GM23338 (cell line): Measurements from ENCODE around the gene BMP8A. TPM values are rescaled to one million over a fixed set of nuclear protein-coding genes. Genes with fewer than 3 reads are reported as not detected.

Source experiments
- ATAC-seq: fragments of 200-7000 bp; cut with Tn5 transposase; 3 replicates; pipeline ENCODE4 v1.9.1; 2020
- DNase-seq: peaks from one replicate; pipeline ENCODE4 v3.0.0-alpha.2; 2015; ENCODE audit warnings: low spot score
- H2AFZ ChIP-seq: fragments of 200-600 bp; sonication (generic); 2 replicates; pipeline ENCODE4 v1.8.0; 2016; ENCODE audit warnings: antibody characterized with exemption, mild to moderate bottlenecking, moderate library complexity
- H3F3A ChIP-seq: fragments of 200-600 bp; sonication (generic); replicated peaks from 2 replicates; pipeline ENCODE4 v1.8.0; 2017; ENCODE audit warnings: antibody characterized with exemption, mixed run types, low read depth
- H3K27ac ChIP-seq: fragments of 200-600 bp; sonication (generic); 2 replicates; pipeline ENCODE4 v1.6.1; 2016; ENCODE audit warnings: low read depth
- H3K27me3 ChIP-seq: fragments of 200-600 bp; sonication (generic); 2 replicates; pipeline ENCODE4 v1.8.0; 2016; ENCODE audit warnings: mild to moderate bottlenecking, mixed run types, moderate library complexity; ENCODE audit not compliant: insufficient read depth
- H3K36me3 ChIP-seq: fragments of 200-600 bp; sonication (generic); 2 replicates; pipeline ENCODE4 v1.8.0; 2016; ENCODE audit warnings: mild to moderate bottlenecking; ENCODE audit not compliant: insufficient read depth
- H3K4me1 ChIP-seq: fragments of 200-600 bp; sonication (generic); 2 replicates; pipeline ENCODE4 v1.8.0; 2016; ENCODE audit warnings: mild to moderate bottlenecking, moderate library complexity; ENCODE audit not compliant: insufficient read depth
- H3K4me2 ChIP-seq: fragments of 200-600 bp; sonication (generic); 2 replicates; pipeline ENCODE4 v1.7.1; 2017; ENCODE audit warnings: mixed run types
- H3K4me3 ChIP-seq: fragments of 200-600 bp; sonication (generic); 2 replicates; pipeline ENCODE4 v1.6.1; 2016; ENCODE audit warnings: mixed run types
- H3K79me2 ChIP-seq: fragments of 200-600 bp; sonication (generic); replicated peaks from 2 replicates; pipeline ENCODE4 v1.8.0; 2017; ENCODE audit warnings: mild to moderate bottlenecking; ENCODE audit not compliant: insufficient read depth
- H3K9me2 ChIP-seq: fragments of 200-600 bp; sonication (generic); 2 replicates; pipeline ENCODE4 v1.8.0; 2017; ENCODE audit not compliant: insufficient read depth
- H4K20me1 ChIP-seq: fragments of 200-600 bp; sonication (generic); replicated peaks from 2 replicates; pipeline ENCODE4 v1.8.0; 2017; ENCODE audit warnings: mild to moderate bottlenecking; ENCODE audit not compliant: insufficient read depth
- H3K27ac Mint-ChIP-seq: 2 replicates; pipeline ENCODE4 v1.8.0; 2020; ENCODE audit warnings: inconsistent platforms, mild to moderate bottlenecking, moderate library complexity, mixed read lengths
- H3K27me3 Mint-ChIP-seq: 3 replicates; pipeline ENCODE4 v1.8.0; 2022; ENCODE audit warnings: low read depth, mild to moderate bottlenecking, moderate library complexity, mixed read lengths, inconsistent platforms; ENCODE audit not compliant: insufficient read depth, poor library complexity
- H3K36me3 Mint-ChIP-seq: 3 replicates; pipeline ENCODE4 v1.8.0; 2021; ENCODE audit warnings: low read depth, mild to moderate bottlenecking, inconsistent platforms, moderate library complexity, mixed read lengths
- H3K4me1 Mint-ChIP-seq: 3 replicates; pipeline ENCODE4 v1.8.0; 2020; ENCODE audit warnings: mild to moderate bottlenecking, inconsistent platforms, mixed read lengths
- H3K4me3 Mint-ChIP-seq: 3 replicates; pipeline ENCODE4 v1.8.0; 2021; ENCODE audit warnings: moderate library complexity, mild to moderate bottlenecking, inconsistent platforms, mixed read lengths
- H3K9me3 Mint-ChIP-seq: 3 replicates; pipeline ENCODE4 v1.8.0; 2020; ENCODE audit warnings: moderate library complexity, mild to moderate bottlenecking, inconsistent platforms, mixed read lengths
- CREB1 ChIP-seq: fragments of 250-450 bp; sonication (Bioruptor Pico); IDR thresholded peaks from 2 replicates; pipeline ENCODE4 v1.5.0; 2020; ENCODE audit warnings: low read depth, mild to moderate bottlenecking, moderate library complexity
- EZH2 ChIP-seq: fragments of 200-600 bp; sonication (generic); IDR thresholded peaks from one replicate; pipeline ENCODE4 v1.8.0; 2017; ENCODE audit warnings: antibody characterized with exemption, mild to moderate bottlenecking, low read depth; ENCODE audit not compliant: unreplicated experiment
- EZH2phosphoT487 ChIP-seq: fragments of 200-600 bp; sonication (generic); IDR thresholded peaks from one replicate; pipeline ENCODE4 v1.8.1; 2018; ENCODE audit warnings: antibody characterized with exemption; ENCODE audit not compliant: unreplicated experiment
- JUNB ChIP-seq: IDR thresholded peaks from one replicate; pipeline ENCODE4 v1.6.1; 2016; ENCODE audit warnings: antibody characterized with exemption; ENCODE audit not compliant: unreplicated experiment
- NANOG ChIP-seq: IDR thresholded peaks from 2 replicates; pipeline ENCODE4 v1.6.1; 2016; ENCODE audit warnings: antibody characterized with exemption, borderline replicate concordance
- POLR2AphosphoS5 ChIP-seq: IDR thresholded peaks from 2 replicates; pipeline ENCODE4 v1.6.1; 2016; ENCODE audit warnings: antibody characterized with exemption, low read depth
- STAT1 ChIP-seq: IDR thresholded peaks from one replicate; pipeline ENCODE4 v1.6.1; 2016; ENCODE audit warnings: antibody characterized with exemption; ENCODE audit not compliant: unreplicated experiment
- ZNF114 ChIP-seq: fragments of 250-450 bp; sonication (Bioruptor Pico); IDR thresholded peaks from 2 replicates; pipeline ENCODE4 v1.5.0; 2020; ENCODE audit warnings: mild to moderate bottlenecking, moderate library complexity
- ZNF331 ChIP-seq: fragments of 250-450 bp; sonication (Bioruptor Pico); IDR thresholded peaks from 2 replicates; pipeline ENCODE4 v1.5.0; 2020; ENCODE audit warnings: low read depth, mild to moderate bottlenecking, moderate library complexity
- polyA plus RNA-seq: library from polyadenylated mRNA; unstranded; fragments of >200 nt; fragmentation: Nextera tagmentation; extraction: Ambion mirVana; gene quantifications from 2 replicates; pipeline ENCODE4 v1.2.1, GENCODE V29; 2016
- total RNA-seq: library from RNA; depleted of rRNA; stranded (reverse); fragments of >200 nt; shearing (Covaris generic); gene quantifications from 2 replicates; pipeline ENCODE4 v1.2.3, GENCODE V29; 2014
- TF ChIP-seq, protein P1 (sequence below): IDR thresholded peaks from 2 replicates; pipeline ENCODE4 v1.6.1; 2016; ENCODE audit warnings: antibody characterized with exemption
- TF ChIP-seq, protein P2 (sequence below), 2 experiments: fragments of 200-600 bp in 1 of 2; sonication (generic) in 1 of 2; conservative IDR thresholded peaks; 2 replicates each; pipeline versions ENCODE4 v1.5.1 to v1.6.1; 2016 to 2017; ENCODE audit warnings: antibody characterized with exemption in 2 of 2, low read depth in 2 of 2, mild to moderate bottlenecking in 2 of 2, moderate library complexity in 1 of 2
- TF ChIP-seq, protein P3 (sequence below): IDR thresholded peaks from one replicate; pipeline ENCODE4 v1.6.1; 2018; ENCODE audit warnings: antibody characterized with exemption; ENCODE audit not compliant: unreplicated experiment
- TF ChIP-seq, protein P4 (sequence below): fragments of 250-450 bp; sonication (Bioruptor Pico); IDR thresholded peaks from 2 replicates; pipeline ENCODE4 v1.5.0; 2020; ENCODE audit warnings: mild to moderate bottlenecking, moderate library complexity

Gene BMP8A
- total and polyA plus RNA-seq, 2 experiments from 2014 or later, result 0.34 to 0.63 TPM

DNA sequence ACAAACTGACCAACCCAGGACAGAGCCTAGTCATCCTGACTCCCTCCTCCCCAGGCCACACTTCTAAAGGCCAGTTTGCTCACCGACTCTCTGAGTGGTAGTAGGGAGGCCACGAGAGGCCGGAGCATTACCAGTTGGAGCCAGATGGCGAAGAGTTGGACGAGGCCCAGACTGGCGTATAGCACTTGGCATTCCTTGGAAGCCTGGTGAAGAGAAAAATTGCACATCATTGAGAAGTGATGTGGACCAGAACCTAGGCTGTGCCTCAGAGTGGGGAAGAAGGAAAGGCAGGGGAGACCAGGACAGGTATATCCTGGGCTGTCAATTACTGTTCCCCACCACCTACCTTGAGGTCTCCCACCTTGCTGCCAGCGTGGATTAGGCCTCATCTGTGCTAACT, 72.9 kb downstream of the BMP8A start:
- H3K79me2 ChIP-seq, result peaks cover 26% of the 10 kb centered on the region; the same call in 1 of the 2 replicates
- no peaks in the 10 kb centered on the region for H3K9me2 ChIP-seq
- H3K4me1 Mint-ChIP-seq, result no peaks in the 10 kb centered on the region
- no peak for TF ChIP-seq POLR2AphosphoS5
- no peak for TF ChIP-seq CREB1 (CRISPR knock-in tag)
- TF ChIP-seq, protein P1, sequence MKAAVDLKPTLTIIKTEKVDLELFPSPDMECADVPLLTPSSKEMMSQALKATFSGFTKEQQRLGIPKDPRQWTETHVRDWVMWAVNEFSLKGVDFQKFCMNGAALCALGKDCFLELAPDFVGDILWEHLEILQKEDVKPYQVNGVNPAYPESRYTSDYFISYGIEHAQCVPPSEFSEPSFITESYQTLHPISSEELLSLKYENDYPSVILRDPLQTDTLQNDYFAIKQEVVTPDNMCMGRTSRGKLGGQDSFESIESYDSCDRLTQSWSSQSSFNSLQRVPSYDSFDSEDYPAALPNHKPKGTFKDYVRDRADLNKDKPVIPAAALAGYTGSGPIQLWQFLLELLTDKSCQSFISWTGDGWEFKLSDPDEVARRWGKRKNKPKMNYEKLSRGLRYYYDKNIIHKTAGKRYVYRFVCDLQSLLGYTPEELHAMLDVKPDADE, result no peak
- TF ChIP-seq, protein P2, sequence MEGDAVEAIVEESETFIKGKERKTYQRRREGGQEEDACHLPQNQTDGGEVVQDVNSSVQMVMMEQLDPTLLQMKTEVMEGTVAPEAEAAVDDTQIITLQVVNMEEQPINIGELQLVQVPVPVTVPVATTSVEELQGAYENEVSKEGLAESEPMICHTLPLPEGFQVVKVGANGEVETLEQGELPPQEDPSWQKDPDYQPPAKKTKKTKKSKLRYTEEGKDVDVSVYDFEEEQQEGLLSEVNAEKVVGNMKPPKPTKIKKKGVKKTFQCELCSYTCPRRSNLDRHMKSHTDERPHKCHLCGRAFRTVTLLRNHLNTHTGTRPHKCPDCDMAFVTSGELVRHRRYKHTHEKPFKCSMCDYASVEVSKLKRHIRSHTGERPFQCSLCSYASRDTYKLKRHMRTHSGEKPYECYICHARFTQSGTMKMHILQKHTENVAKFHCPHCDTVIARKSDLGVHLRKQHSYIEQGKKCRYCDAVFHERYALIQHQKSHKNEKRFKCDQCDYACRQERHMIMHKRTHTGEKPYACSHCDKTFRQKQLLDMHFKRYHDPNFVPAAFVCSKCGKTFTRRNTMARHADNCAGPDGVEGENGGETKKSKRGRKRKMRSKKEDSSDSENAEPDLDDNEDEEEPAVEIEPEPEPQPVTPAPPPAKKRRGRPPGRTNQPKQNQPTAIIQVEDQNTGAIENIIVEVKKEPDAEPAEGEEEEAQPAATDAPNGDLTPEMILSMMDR (conservative IDR thresholded peaks at IDR 0.05; ENCODE audit: low read depth in 2 of 2), result no peak
- TF ChIP-seq ZNF331 (CRISPR knock-in tag), result no peak
- no peak for TF ChIP-seq ZNF114 (CRISPR knock-in tag)
- TF ChIP-seq, protein P3, sequence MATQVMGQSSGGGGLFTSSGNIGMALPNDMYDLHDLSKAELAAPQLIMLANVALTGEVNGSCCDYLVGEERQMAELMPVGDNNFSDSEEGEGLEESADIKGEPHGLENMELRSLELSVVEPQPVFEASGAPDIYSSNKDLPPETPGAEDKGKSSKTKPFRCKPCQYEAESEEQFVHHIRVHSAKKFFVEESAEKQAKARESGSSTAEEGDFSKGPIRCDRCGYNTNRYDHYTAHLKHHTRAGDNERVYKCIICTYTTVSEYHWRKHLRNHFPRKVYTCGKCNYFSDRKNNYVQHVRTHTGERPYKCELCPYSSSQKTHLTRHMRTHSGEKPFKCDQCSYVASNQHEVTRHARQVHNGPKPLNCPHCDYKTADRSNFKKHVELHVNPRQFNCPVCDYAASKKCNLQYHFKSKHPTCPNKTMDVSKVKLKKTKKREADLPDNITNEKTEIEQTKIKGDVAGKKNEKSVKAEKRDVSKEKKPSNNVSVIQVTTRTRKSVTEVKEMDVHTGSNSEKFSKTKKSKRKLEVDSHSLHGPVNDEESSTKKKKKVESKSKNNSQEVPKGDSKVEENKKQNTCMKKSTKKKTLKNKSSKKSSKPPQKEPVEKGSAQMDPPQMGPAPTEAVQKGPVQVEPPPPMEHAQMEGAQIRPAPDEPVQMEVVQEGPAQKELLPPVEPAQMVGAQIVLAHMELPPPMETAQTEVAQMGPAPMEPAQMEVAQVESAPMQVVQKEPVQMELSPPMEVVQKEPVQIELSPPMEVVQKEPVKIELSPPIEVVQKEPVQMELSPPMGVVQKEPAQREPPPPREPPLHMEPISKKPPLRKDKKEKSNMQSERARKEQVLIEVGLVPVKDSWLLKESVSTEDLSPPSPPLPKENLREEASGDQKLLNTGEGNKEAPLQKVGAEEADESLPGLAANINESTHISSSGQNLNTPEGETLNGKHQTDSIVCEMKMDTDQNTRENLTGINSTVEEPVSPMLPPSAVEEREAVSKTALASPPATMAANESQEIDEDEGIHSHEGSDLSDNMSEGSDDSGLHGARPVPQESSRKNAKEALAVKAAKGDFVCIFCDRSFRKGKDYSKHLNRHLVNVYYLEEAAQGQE, result no peak
- TF ChIP-seq NANOG, result no peak
- TF ChIP-seq, protein P4, sequence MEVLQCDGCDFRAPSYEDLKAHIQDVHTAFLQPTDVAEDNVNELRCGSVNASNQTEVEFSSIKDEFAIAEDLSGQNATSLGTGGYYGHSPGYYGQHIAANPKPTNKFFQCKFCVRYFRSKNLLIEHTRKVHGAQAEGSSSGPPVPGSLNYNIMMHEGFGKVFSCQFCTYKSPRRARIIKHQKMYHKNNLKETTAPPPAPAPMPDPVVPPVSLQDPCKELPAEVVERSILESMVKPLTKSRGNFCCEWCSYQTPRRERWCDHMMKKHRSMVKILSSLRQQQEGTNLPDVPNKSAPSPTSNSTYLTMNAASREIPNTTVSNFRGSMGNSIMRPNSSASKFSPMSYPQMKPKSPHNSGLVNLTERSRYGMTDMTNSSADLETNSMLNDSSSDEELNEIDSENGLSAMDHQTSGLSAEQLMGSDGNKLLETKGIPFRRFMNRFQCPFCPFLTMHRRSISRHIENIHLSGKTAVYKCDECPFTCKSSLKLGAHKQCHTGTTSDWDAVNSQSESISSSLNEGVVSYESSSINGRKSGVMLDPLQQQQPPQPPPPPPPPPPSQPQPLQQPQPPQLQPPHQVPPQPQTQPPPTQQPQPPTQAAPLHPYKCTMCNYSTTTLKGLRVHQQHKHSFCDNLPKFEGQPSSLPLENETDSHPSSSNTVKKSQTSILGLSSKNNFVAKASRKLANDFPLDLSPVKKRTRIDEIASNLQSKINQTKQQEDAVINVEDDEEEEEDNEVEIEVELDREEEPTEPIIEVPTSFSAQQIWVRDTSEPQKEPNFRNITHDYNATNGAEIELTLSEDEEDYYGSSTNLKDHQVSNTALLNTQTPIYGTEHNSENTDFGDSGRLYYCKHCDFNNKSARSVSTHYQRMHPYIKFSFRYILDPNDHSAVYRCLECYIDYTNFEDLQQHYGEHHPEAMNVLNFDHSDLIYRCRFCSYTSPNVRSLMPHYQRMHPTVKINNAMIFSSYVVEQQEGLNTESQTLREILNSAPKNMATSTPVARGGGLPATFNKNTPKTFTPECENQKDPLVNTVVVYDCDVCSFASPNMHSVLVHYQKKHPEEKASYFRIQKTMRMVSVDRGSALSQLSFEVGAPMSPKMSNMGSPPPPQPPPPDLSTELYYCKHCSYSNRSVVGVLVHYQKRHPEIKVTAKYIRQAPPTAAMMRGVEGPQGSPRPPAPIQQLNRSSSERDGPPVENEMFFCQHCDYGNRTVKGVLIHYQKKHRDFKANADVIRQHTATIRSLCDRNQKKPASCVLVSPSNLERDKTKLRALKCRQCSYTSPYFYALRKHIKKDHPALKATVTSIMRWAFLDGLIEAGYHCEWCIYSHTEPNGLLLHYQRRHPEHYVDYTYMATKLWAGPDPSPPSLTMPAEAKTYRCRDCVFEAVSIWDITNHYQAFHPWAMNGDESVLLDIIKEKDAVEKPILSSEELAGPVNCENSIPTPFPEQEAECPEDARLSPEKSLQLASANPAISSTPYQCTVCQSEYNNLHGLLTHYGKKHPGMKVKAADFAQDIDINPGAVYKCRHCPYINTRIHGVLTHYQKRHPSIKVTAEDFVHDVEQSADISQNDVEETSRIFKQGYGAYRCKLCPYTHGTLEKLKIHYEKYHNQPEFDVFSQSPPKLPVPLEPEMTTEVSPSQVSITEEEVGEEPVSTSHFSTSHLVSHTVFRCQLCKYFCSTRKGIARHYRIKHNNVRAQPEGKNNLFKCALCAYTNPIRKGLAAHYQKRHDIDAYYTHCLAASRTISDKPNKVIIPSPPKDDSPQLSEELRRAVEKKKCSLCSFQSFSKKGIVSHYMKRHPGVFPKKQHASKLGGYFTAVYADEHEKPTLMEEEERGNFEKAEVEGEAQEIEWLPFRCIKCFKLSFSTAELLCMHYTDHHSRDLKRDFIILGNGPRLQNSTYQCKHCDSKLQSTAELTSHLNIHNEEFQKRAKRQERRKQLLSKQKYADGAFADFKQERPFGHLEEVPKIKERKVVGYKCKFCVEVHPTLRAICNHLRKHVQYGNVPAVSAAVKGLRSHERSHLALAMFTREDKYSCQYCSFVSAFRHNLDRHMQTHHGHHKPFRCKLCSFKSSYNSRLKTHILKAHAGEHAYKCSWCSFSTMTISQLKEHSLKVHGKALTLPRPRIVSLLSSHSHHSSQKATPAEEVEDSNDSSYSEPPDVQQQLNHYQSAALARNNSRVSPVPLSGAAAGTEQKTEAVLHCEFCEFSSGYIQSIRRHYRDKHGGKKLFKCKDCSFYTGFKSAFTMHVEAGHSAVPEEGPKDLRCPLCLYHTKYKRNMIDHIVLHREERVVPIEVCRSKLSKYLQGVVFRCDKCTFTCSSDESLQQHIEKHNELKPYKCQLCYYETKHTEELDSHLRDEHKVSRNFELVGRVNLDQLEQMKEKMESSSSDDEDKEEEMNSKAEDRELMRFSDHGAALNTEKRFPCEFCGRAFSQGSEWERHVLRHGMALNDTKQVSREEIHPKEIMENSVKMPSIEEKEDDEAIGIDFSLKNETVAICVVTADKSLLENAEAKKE (CRISPR knock-in tag), result no peak
- no peak for TF ChIP-seq EZH2phosphoT487
- no peak for TF ChIP-seq JUNB
- no peak for TF ChIP-seq EZH2
- TF ChIP-seq STAT1, result no peak
- H3K4me1 ChIP-seq, result no peaks in the 10 kb centered on the region
- ATAC-seq (no peak), DNase-seq (no peak)
- H3K27ac ChIP-seq, result no peak overlapping the region
- H3K27ac Mint-ChIP-seq, result no peak overlapping the region
- no peaks in the 10 kb centered on the region for H3K9me3 Mint-ChIP-seq
- no peak overlapping the region for H3K4me2 ChIP-seq
- peaks cover 59% of the 10 kb centered on the region for H3F3A ChIP-seq
- H3K27me3 ChIP-seq, result no peaks in the 10 kb centered on the region
- H3K4me3 Mint-ChIP-seq, result no peak overlapping the region
- peaks cover 23% of the 10 kb centered on the region for H3K27me3 Mint-ChIP-seq
- peaks cover 100% of the 10 kb centered on the region for H3K36me3 Mint-ChIP-seq
- H3K4me3 ChIP-seq, result no peak overlapping the region
- peaks cover 45% of the 10 kb centered on the region for H4K20me1 ChIP-seq
- H2AFZ ChIP-seq, result no peak overlapping the region
- H3K36me3 ChIP-seq, result peaks cover 89% of the 10 kb centered on the region
